ENCODE data around the gene KRTAP4-5.
"Not testable (repeated sequence)": the region's sequence is repeated elsewhere in the genome, so short reads cannot be mapped to it uniquely, and the experiment has no call there.

Gene KRTAP4-5

GRCh38 chr17:41149652-41149985 is at the start of gene KRTAP4-5:
Gene KRTAP4-5, minus strand, starts transcription at chr17:41149825. Its CDS starts 58 bp downstream, at chr17:41149767.
- no peak for DNase-seq

- DNase-seq: no peak
These were observed 46.4 kb upstream of the KRTAP4-5 start for GRCh38 chr17:41196068-41196467.

GRCh38 chr17:41190328-41190727 is 40.7 kb upstream of the KRTAP4-5 start:
- no peak for DNase-seq

- not testable (repeated sequence) for DNase-seq
These were observed 40.3 kb upstream of the KRTAP4-5 start, which contains the start of gene KRTAP9-1 for GRCh38 chr17:41189837-41190318. Gene KRTAP9-1, plus strand, starts transcription at chr17:41189887. Its CDS starts 0 bp downstream, at chr17:41189887.

GRCh38 chr17:41186872-41187271 is 37.2 kb upstream of the KRTAP4-5 start:
- no peak for DNase-seq

- DNase-seq: no peak
These were observed 35.4 kb upstream of the KRTAP4-5 start for GRCh38 chr17:41185001-41185400.

GRCh38 chr17:41184480-41184961 is 34.9 kb upstream of the KRTAP4-5 start, which contains the start of gene KRTAP4-1:
Gene KRTAP4-1, minus strand, starts transcription at chr17:41184911. Its CDS starts 57 bp downstream, at chr17:41184854.
- no peak for DNase-seq

- DNase-seq: no peak
These were observed 29.4 kb upstream of the KRTAP4-5 start for GRCh38 chr17:41178843-41179616.

GRCh38 chr17:41178341-41178740 is 28.7 kb upstream of the KRTAP4-5 start:
- DNase-seq: no peak

- DNase-seq: no peak
These were observed 28.2 kb upstream of the KRTAP4-5 start, which contains the start of gene KRTAP4-2 for GRCh38 chr17:41177727-41178271. Gene KRTAP4-2, minus strand, starts transcription at chr17:41178221. Its CDS starts 57 bp downstream, at chr17:41178164.

GRCh38 chr17:41176744-41177387 is 27.2 kb upstream of the KRTAP4-5 start:
- no peak for DNase-seq

- DNase-seq: no peak
These were observed 22.3 kb upstream of the KRTAP4-5 start for GRCh38 chr17:41171886-41172285.

- DNase-seq: no peak
These were observed 18.5 kb upstream of the KRTAP4-5 start, which contains the start of gene KRTAP4-3 for GRCh38 chr17:41168121-41168520. Gene KRTAP4-3, minus strand, starts transcription at chr17:41168221. Its CDS starts 49 bp downstream, at chr17:41168172.

- no peak for DNase-seq
These were observed 17.9 kb upstream of the KRTAP4-5 start for GRCh38 chr17:41167561-41167960.

GRCh38 chr17:41163828-41164227 is 14.2 kb upstream of the KRTAP4-5 start:
- no peak for DNase-seq

GRCh38 chr17:41160648-41161047 is 11.0 kb upstream of the KRTAP4-5 start, which contains the start of gene KRTAP4-4:
Gene KRTAP4-4, minus strand, starts transcription at chr17:41160748. Its CDS starts 57 bp downstream, at chr17:41160691.
- no peak for DNase-seq

- not testable (repeated sequence) for DNase-seq
These were observed 10.6 kb upstream of the KRTAP4-5 start for GRCh38 chr17:41160190-41160589.

- no peak for DNase-seq
These were observed 4.2 kb upstream of the KRTAP4-5 start for GRCh38 chr17:41153856-41154255.

- no peak for DNase-seq
These were observed 1.9 kb upstream of the KRTAP4-5 start for GRCh38 chr17:41151525-41151924.

GRCh38 chr17:41150026-41150425 is 401 bp upstream of the KRTAP4-5 start:
- DNase-seq: no peak

- not testable (repeated sequence) for DNase-seq
These were observed 514 bp downstream of the KRTAP4-5 start for GRCh38 chr17:41148971-41149651.

- no peak for DNase-seq
These were observed 2.0 kb downstream of the KRTAP4-5 start for GRCh38 chr17:41147531-41148204.
